Measurements from ENCODE around the gene NDEL1. TPM values are rescaled to one million over a fixed set of nuclear protein-coding genes. Genes with fewer than 3 reads are reported as not detected.

NDEL1 gene
- total RNA-seq, 1 experiment from 2014 or later: 39.2 TPM

- H3K79me2 ChIP-seq (ENCODE audit: insufficient read depth, low read length): no peaks in the 10 kb centered on the region
- BruUV-seq (replicated peaks): no TSS peak
- peaks cover 8 to 10% of the 10 kb centered on the region in 2 experiments; a peak in 3 of 4 replicates for H3K36me3 ChIP-seq (ENCODE audit: control insufficient read depth in 1 of 2, insufficient read depth in 2 of 2, low read length in 2 of 2)
- no peak overlapping the region for H3K27ac ChIP-seq (ENCODE audit: low read depth, low read length)
- no peak overlapping the region for H3K4me3 ChIP-seq (replicated peaks in 1 of 2; ENCODE audit: low read depth in 1 of 2, low read length in 2 of 2)
- ChIA-PET RAD21 (ENCODE audit: low non-redundant PET in 1 of 2, low total read pairs in 2 of 2, uncharacterized antibody in 2 of 2, unreplicated experiment in 2 of 2) (no interaction called here), POLR2A (no interaction called here), CTCF (no interaction called here)
- ATAC-seq (no peak), DNase-seq (ENCODE audit: low read depth, low spot score) (no peak)
- H3K27me3 ChIP-seq (ENCODE audit: insufficient read depth, low read length): no peaks in the 10 kb centered on the region
- intact Hi-C loops (cut with micrococcal nuclease): no loop called here
- H3K9me3 ChIP-seq (ENCODE audit: control insufficient read depth in 1 of 2, insufficient read depth in 1 of 2, low read depth in 1 of 2, low read length in 2 of 2): no peaks in the 10 kb centered on the region
- H4K20me1 ChIP-seq (ENCODE audit: insufficient read depth): no peaks in the 10 kb centered on the region
- no peak overlapping the region for H3K4me2 ChIP-seq (ENCODE audit: low read length)
- no peak overlapping the region for H3K9ac ChIP-seq (ENCODE audit: low read length)
- H2AFZ ChIP-seq (ENCODE audit: low read depth, low read length, poor library complexity, severe bottlenecking): no peak overlapping the region
- no peaks in the 10 kb centered on the region for H3K9me2 ChIP-seq (ENCODE audit: insufficient read depth)
- H3K4me1 ChIP-seq (ENCODE audit: control insufficient read depth in 1 of 2, insufficient read depth in 2 of 2, low read length in 2 of 2): no peaks in the 10 kb centered on the region
- no peak for TF ChIP-seq EZH2 (IDR thresholded peaks at IDR 0.05)
Observed at GRCh38 chr17:8499614-8500013, 63.9 kb downstream of the NDEL1 start.

GRCh38 chr17:8500609-8501008 lies 64.9 kb downstream of the NDEL1 start:
- no peak for DNase-seq (ENCODE audit: low read depth, low spot score)
- intact Hi-C loops (cut with micrococcal nuclease): no loop called here
- no peak overlapping the region for H3K27ac ChIP-seq (ENCODE audit: low read depth, low read length)
- TF ChIP-seq SRF (IDR thresholded peaks at IDR 0.05; ENCODE audit: low read depth) (no peak), ATF3 (IDR thresholded peaks at IDR 0.05) (no peak), REST (IDR thresholded peaks at IDR 0.05; ENCODE audit: low read depth) (no peak)
- no peak overlapping the region for H3K4me3 ChIP-seq (replicated peaks in 1 of 2; ENCODE audit: low read depth in 1 of 2, low read length in 2 of 2)
- H3K36me3 ChIP-seq (ENCODE audit: control insufficient read depth in 1 of 2, insufficient read depth in 2 of 2, low read length in 2 of 2): peaks cover 10% of the 10 kb centered on the region in 2 experiments; a peak in 3 of 4 replicates
- H2AFZ ChIP-seq (ENCODE audit: low read depth, low read length, poor library complexity, severe bottlenecking): no peak overlapping the region
- no peaks in the 10 kb centered on the region for H3K9me2 ChIP-seq (ENCODE audit: insufficient read depth)
- H3K27me3 ChIP-seq (ENCODE audit: insufficient read depth, low read length): no peaks in the 10 kb centered on the region
- no peak overlapping the region for H3K4me2 ChIP-seq (ENCODE audit: low read length)
- CTCF ChIA-PET: no interaction called here
- H3K79me2 ChIP-seq (ENCODE audit: insufficient read depth, low read length): no peaks in the 10 kb centered on the region
- no TSS peak for BruUV-seq (replicated peaks)
- H3K9me3 ChIP-seq (ENCODE audit: control insufficient read depth in 1 of 2, insufficient read depth in 1 of 2, low read depth in 1 of 2, low read length in 2 of 2): no peaks in the 10 kb centered on the region
- no peaks in the 10 kb centered on the region for H4K20me1 ChIP-seq (ENCODE audit: insufficient read depth)
- POLR2A ChIA-PET: no interaction called here
- RAD21 ChIA-PET (ENCODE audit: low non-redundant PET in 1 of 2, low total read pairs in 2 of 2, uncharacterized antibody in 2 of 2, unreplicated experiment in 2 of 2): no interaction called here
- no peaks in the 10 kb centered on the region for H3K4me1 ChIP-seq (ENCODE audit: control insufficient read depth in 1 of 2, insufficient read depth in 2 of 2, low read length in 2 of 2)
- ATAC-seq: no peak
- no peak overlapping the region for H3K9ac ChIP-seq (ENCODE audit: low read length)

Data from HCT116 (cell line).